Left ventricle myocardium inferior (tissue), 1 donor: ENCODE measurements around the gene EMP2. TPM values are rescaled to one million over a fixed set of nuclear protein-coding genes. Genes with fewer than 3 reads are reported as not detected.
"Not testable (repeated sequence)": the region's sequence is repeated elsewhere in the genome, so short reads cannot be mapped to it uniquely, and the experiment has no call there.

Source experiments
- DNase-seq: peaks from one replicate; pipeline ENCODE4 v3.0.0-alpha.2; 2020
- H3K27ac ChIP-seq: fragments of 200-600 bp; replicated peaks from 2 replicates; pipeline ENCODE4 v1.8.0; 2021
- H3K27me3 ChIP-seq: fragments of 200-600 bp; 2 replicates; pipeline ENCODE4 v1.8.0; 2021; ENCODE audit warnings: low read depth
- H3K36me3 ChIP-seq: fragments of 200-600 bp; 2 replicates; pipeline ENCODE4 v1.8.0; 2021
- H3K4me1 ChIP-seq: fragments of 200-600 bp; 2 replicates; pipeline ENCODE4 v1.8.0; 2021
- H3K4me3 ChIP-seq: fragments of 200-600 bp; 2 replicates; pipeline ENCODE4 v1.8.0; 2021; ENCODE audit warnings: mild to moderate bottlenecking, moderate library complexity
- H3K9me3 ChIP-seq: fragments of 200-600 bp; replicated peaks from 2 replicates; pipeline ENCODE4 v1.8.0; 2021
- CTCF ChIP-seq: fragments of 200-600 bp; IDR thresholded peaks from 2 replicates; pipeline ENCODE4 v1.8.0; 2021; ENCODE audit warnings: antibody characterized with exemption, mild to moderate bottlenecking, borderline replicate concordance
- intact Hi-C: fragments of 100-400 bp; cut with micrococcal nuclease; formaldehyde crosslinking; loops from one replicate; pipeline ENCODE4 v1.11.0; 2022
- total RNA-seq: library from RNA; stranded (reverse); fragmentation: NEBNext Ultra II Directional; extraction: Animal tissue kit (Norgen Biotek cat#: 25700); gene quantifications from one replicate; pipeline ENCODE4 v1.2.1, GENCODE V29; 2021
- donor health status: DM: no; HTN: yes; CAD: no; lungs with severe emphysema.

The EMP2 gene
- total RNA-seq, 1 donor from 2014 or later, result 60.5 TPM

DNA sequence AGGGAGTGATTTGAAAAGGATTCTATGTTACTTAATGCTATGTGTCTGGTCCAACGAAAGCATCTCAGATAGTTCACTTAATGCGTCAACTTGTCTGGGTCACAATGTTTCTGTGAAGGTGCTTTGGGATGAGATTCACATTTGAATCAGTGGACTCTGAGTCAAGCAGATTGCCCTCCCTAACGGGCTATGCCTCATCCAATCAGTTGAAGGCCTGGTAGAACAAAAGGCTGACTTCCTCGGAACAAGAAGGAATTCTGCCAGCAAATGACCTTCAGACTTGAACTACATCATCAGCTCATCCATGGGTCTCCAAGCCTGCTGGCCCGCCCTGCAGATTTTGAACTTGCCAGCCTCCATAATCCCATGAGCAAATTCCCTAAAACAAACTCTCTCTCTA, 15.2 kb downstream of the EMP2 start:
- no peaks in the 10 kb centered on the region for H3K27me3 ChIP-seq
- H3K36me3 ChIP-seq, result peaks cover 11% of the 10 kb centered on the region
- peaks cover 100% of the 10 kb centered on the region for H3K4me1 ChIP-seq
- H3K4me3 ChIP-seq, result no peak overlapping the region
- DNase-seq, result no peak
- TF ChIP-seq CTCF, result no peak
- H3K27ac ChIP-seq, result peak overlapping the region; percentile 97
- intact Hi-C loops, result no loop called here
- peaks cover 19% of the 10 kb centered on the region for H3K9me3 ChIP-seq

- Histone ChIP-seq H3K9me3 (peaks cover 19% of the 10 kb centered on the region), H3K36me3 (peaks cover 11% of the 10 kb centered on the region), H3K4me1 (peaks cover 100% of the 10 kb centered on the region), H3K27me3 (no peaks in the 10 kb centered on the region), H3K4me3 (peak overlapping the region; percentile 5), H3K27ac (peak overlapping the region; percentile 97)
- no peak for TF ChIP-seq CTCF
- no peak for DNase-seq
- intact Hi-C loops, result no loop called here
Observed at GRCh38 chr16:10564591-10564990, 15.8 kb downstream of the EMP2 start.

DNA sequence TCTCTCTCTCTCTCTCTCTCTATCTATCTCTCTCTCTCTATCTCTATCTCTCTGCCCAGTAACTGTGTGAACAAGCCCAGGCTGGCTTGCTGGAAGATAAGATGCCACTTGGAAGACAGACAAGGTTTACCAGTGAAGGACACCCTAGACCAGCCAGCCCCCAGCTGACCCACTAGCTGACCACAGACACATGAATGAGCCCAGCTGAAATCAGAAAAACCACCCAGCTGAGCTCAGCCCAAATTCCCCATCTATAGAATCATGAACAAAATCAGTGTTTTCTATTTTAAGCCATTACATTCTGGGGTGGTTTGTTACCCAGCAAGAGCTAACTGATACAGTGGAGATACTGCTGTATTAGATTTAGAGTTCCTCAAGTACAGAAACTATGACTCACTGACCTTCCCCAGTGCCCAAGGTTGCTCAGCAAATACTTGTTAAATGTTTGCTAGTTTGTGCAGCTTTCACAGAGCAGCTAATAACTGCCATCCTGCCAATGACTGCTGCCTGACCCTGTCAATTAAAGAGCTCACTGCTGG, 18.0 kb downstream of the EMP2 start:
- no peak for DNase-seq
- Histone ChIP-seq H3K27me3 (no peaks in the 10 kb centered on the region), H3K4me1 (peaks cover 100% of the 10 kb centered on the region), H3K36me3 (peaks cover 11% of the 10 kb centered on the region), H3K27ac (peak overlapping the region; percentile 97), H3K4me3 (no peak overlapping the region), H3K9me3 (peaks cover 19% of the 10 kb centered on the region)
- intact Hi-C loops, result no loop called here
- TF ChIP-seq CTCF, result no peak

DNA sequence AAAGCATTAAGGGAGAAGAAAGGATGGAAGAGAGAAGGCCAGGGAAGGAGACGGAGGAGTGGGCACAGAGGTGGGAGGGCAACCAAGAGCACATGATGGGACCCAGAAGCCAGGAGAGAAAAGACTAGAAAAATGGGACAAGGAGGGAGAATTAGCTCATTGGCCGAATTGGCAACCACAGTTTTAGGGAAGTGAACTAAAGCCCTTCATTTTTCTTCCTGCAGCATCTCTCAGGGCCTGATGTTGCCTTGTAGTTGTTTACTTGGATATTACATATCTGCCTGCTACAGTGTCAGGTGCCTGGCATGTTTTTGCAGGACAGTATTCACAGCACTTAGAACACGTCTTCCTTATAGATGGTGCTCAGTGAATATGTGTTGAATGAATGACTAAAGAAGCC, 19.0 kb downstream of the EMP2 start:
- Histone ChIP-seq H3K27me3 (no peaks in the 10 kb centered on the region), H3K9me3 (peaks cover 19% of the 10 kb centered on the region), H3K27ac (peak overlapping the region; percentile 97), H3K4me3 (no peak overlapping the region), H3K36me3 (peaks cover 3% of the 10 kb centered on the region), H3K4me1 (peaks cover 100% of the 10 kb centered on the region)
- TF ChIP-seq CTCF, result no peak
- intact Hi-C loops, result no loop called here
- DNase-seq, result no peak

DNA sequence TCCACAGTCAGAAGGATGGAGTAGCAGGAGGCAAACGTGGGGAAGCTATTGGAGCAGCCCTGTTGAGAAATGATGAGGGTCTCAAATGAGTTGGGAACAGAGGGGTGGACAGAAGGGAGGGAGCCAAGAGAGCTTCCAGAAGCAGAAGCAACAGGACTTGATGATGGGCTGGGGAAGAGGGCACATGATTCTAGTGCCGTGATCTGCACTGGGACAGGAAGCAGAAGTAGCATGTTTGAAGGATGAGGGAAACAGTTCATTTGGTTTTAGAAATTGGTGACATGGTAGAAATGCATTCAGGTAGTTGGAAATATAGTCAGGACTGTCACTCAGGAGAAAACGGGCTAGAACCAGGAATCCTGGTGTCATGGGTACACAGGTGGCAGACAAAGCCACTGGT, 19.4 kb downstream of the EMP2 start:
- Histone ChIP-seq H3K9me3 (peaks cover 19% of the 10 kb centered on the region), H3K27me3 (no peaks in the 10 kb centered on the region), H3K36me3 (no peaks in the 10 kb centered on the region), H3K27ac (peak overlapping the region; percentile 97), H3K4me3 (no peak overlapping the region), H3K4me1 (peaks cover 100% of the 10 kb centered on the region)
- TF ChIP-seq CTCF, result no peak
- intact Hi-C loops, result no loop called here
- no peak for DNase-seq

DNA sequence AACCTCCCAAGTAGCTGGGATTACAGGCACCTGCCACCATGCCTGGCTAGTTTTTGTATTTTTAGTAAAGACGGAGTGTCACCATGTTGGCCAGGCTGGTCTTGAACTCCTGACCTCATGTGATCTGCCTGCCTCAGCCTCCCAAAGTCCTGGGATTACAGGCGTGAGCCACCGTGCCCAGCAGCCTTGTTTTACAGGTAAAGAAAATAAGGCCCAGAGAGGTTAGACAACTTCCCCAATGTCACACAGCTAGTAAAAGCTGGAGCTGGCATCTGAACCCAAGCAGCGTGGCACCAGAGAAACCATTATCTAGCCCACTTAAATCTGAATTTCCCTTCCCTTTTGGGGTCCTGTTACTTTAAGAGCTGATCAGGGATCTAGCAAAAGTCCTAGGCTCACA, 20.6 kb downstream of the EMP2 start:
- H3K27me3 ChIP-seq, intact Hi-C loops, H3K36me3 ChIP-seq, DNase-seq: not testable (repeated sequence)
- peak overlapping the region; percentile 49 for H3K4me3 ChIP-seq
- peak overlapping the region; percentile 97 for H3K27ac ChIP-seq
- peaks cover 100% of the 10 kb centered on the region for H3K4me1 ChIP-seq
- H3K9me3 ChIP-seq, result peaks cover 15% of the 10 kb centered on the region
